H1 (cell line): Measurements from ENCODE around the gene INSYN2A. TPM values are rescaled to one million over a fixed set of nuclear protein-coding genes. Genes with fewer than 3 reads are reported as not detected.

Source experiments
- CTBP2 ChIP-seq: IDR thresholded peaks from 2 replicates; pipeline ENCODE4 v1.7.0; 2011; ENCODE audit warnings: borderline replicate concordance, mild to moderate bottlenecking, moderate library complexity, mixed read lengths, low read length; ENCODE audit not compliant: insufficient read depth, insufficient read length
- JUN ChIP-seq: IDR thresholded peaks from 2 replicates; pipeline ENCODE4 v1.6.1; 2011; ENCODE audit warnings: low read depth, mild to moderate bottlenecking, improper control_type of control experiment, low read length
- RAD21 ChIP-seq, 2 experiments: IDR thresholded peaks in 1 of 2; conservative IDR thresholded peaks in 1 of 2; 2 replicates each; pipeline ENCODE4 v1.6.1; 2011; ENCODE audit warnings: low read depth in 2 of 2, low read length in 2 of 2, improper control_type of control experiment in 1 of 2, inconsistent platforms in 1 of 2, mild to moderate bottlenecking in 1 of 2, moderate library complexity in 1 of 2
- TAF7 ChIP-seq: optimal IDR thresholded peaks from 2 replicates; pipeline ENCODE3; 2011; ENCODE audit warnings: low read depth, mild to moderate bottlenecking, inconsistent platforms, low read length, moderate library complexity, borderline replicate concordance
- polyA plus RNA-seq, 7 experiments: library from polyadenylated mRNA; depleted of rRNA in 3 of 7; stranded (reverse) in 5 of 7; unstranded in 2 of 7; fragments of >200 nt in 5 of 7; fragments of 200-250 nt in 2 of 7; gene quantifications; 1 replicate in 5 of 7; 2 replicates in 1 of 7; 4 replicates in 1 of 7; pipeline versions ENCODE4 v1.2.1 to v1.2.3, GENCODE V29; 2011 to 2013; ENCODE audit warnings: missing spikeins in 2 of 7, mixed read lengths in 2 of 7
- total RNA-seq: library from RNA; stranded (reverse); fragmentation: NEBNext Ultra II Directional; extraction: Animal tissue kit (Norgen Biotek cat#: 25700); gene quantifications from 2 replicates; pipeline ENCODE4 v1.2.1, GENCODE V29; 2021

The INSYN2A gene
- total and polyA plus RNA-seq, 2 of the 8 experiments (the other 6 are each of a cell fraction or from before 2014, with no cell fraction given): 0.11 to 0.19 TPM

- TF ChIP-seq TAF7 (no peak), RAD21 (IDR thresholded peaks at IDR 0.05 in 1 of 2, conservative IDR thresholded peaks at IDR 0.05 in 1 of 2; ENCODE audit: low read depth in 2 of 2, low read length in 2 of 2) (no peak), JUN (no peak), CTBP2 (no peak)
Measured at GRCh38 chr10:127221281-127221680, 24.9 kb upstream of the INSYN2A start (continued).
